Natural killer cell (primary cell): ENCODE results near the gene CCDC93. TPM values are rescaled to one million over a fixed set of nuclear protein-coding genes. Genes with fewer than 3 reads are reported as not detected.

Experiments
- ATAC-seq, 3 donors: fragments of 150-1000 bp in 2 of 3; fragments of 200-7000 bp in 1 of 3; cut with Tn5 transposase; 1 replicate in 1 of 3; 2 replicates in 2 of 3; pipeline ENCODE4 v1.10.0; 2021; ENCODE audit warnings: mild to moderate bottlenecking in 2 of 3, moderate library complexity in 2 of 3
- DNase-seq, 2 donors: peaks; one replicate each; pipeline versions ENCODE4 v3.0.0 to v3.0.0-alpha.2; 2013 to 2021; ENCODE audit warnings: mixed read lengths in 1 of 2
- H3K27ac ChIP-seq: one replicate; pipeline ENCODE4 v1.5.1; 2013; ENCODE audit warnings: mild to moderate bottlenecking, low read length
- H3K27me3 ChIP-seq: one replicate; pipeline ENCODE4 v1.6.1; 2013; ENCODE audit warnings: low read length; ENCODE audit not compliant: control insufficient read depth, insufficient read depth
- H3K36me3 ChIP-seq: one replicate; pipeline ENCODE4 v1.6.1; 2013; ENCODE audit warnings: low read length; ENCODE audit not compliant: control insufficient read depth, insufficient read depth
- H3K4me1 ChIP-seq: one replicate; pipeline ENCODE4 v1.6.1; 2013; ENCODE audit warnings: low read length; ENCODE audit not compliant: control insufficient read depth, insufficient read depth
- H3K4me3 ChIP-seq: one replicate; pipeline ENCODE4 v1.5.1; 2013; ENCODE audit warnings: low read length
- H3K9me3 ChIP-seq: one replicate; pipeline ENCODE4 v1.6.1; 2013; ENCODE audit warnings: low read length; ENCODE audit not compliant: control insufficient read depth, insufficient read depth
- H3K27ac Mint-ChIP-seq, 2 donors: one replicate each; pipeline ENCODE4 v1.8.0; 2022; ENCODE audit warnings: mild to moderate bottlenecking in 2 of 2, mixed read lengths in 2 of 2, moderate library complexity in 1 of 2
- H3K27me3 Mint-ChIP-seq, 2 donors: one replicate each; pipeline ENCODE4 v1.8.0; 2022; ENCODE audit warnings: low read depth in 2 of 2, mixed read lengths in 2 of 2
- H3K36me3 Mint-ChIP-seq: one replicate; pipeline ENCODE4 v1.8.0; 2022; ENCODE audit warnings: mixed read lengths
- H3K4me1 Mint-ChIP-seq, 2 donors: one replicate each; pipeline ENCODE4 v1.8.0; 2022; ENCODE audit warnings: mixed read lengths in 2 of 2
- H3K4me3 Mint-ChIP-seq: one replicate; pipeline ENCODE4 v1.8.0; 2022; ENCODE audit warnings: mild to moderate bottlenecking, moderate library complexity, mixed read lengths
- H3K9me3 Mint-ChIP-seq, 2 donors: one replicate each; pipeline ENCODE4 v1.8.0; 2022; ENCODE audit warnings: mixed read lengths in 2 of 2
- WGBS: methylation state at CpG from one replicate; pipeline ENCODE4 v1.1.7; 2013; ENCODE audit warnings: missing lambda C conversion rate; ENCODE audit not compliant: insufficient coverage; 5-methylcytosine and 5-hydroxymethylcytosine counted together
- intact Hi-C: fragments of 100-400 bp; cut with micrococcal nuclease; formaldehyde crosslinking; loops from one replicate; pipeline ENCODE4 v1.14.2; 2022
- total RNA-seq, 4 donors: library from RNA; stranded (reverse); fragments of 120-200 nt in 1 of 4; gene quantifications; one replicate each; pipeline versions ENCODE4 v1.2.3 to v1.2.4, GENCODE V29; 2013 to 2022
- TF ChIP-seq, protein P1 (sequence below): fragments of 200-600 bp; IDR thresholded peaks from one replicate; pipeline ENCODE4 v1.8.0; 2022; ENCODE audit warnings: antibody characterized with exemption

Gene CCDC93
- total RNA-seq, 3 donors from 2014 or later (not counting 1 experiment from before 2014, with no cell fraction given): 58.6 to 68.6 (median 67.4) TPM

GRCh38 chr2:117952701-117953100, 61.2 kb downstream of the CCDC93 start:
- Mint-ChIP-seq H3K36me3 (peaks cover 33% of the 10 kb centered on the region), H3K9me3 (no peaks in the 10 kb centered on the region), H3K27me3 (no peaks in the 10 kb centered on the region), H3K27ac (peak overlapping the region; percentile 34 to 38), H3K4me1 (peaks cover 0 to 8% of the 10 kb centered on the region in 2 donors), H3K4me3 (no peak overlapping the region)
- Histone ChIP-seq H3K27ac (no peak overlapping the region), H3K4me1 (no peaks in the 10 kb centered on the region), H3K4me3 (no peak overlapping the region), H3K27me3 (no peaks in the 10 kb centered on the region), H3K36me3 (peaks cover 80% of the 10 kb centered on the region), H3K9me3 (no peaks in the 10 kb centered on the region)
- no peak for ATAC-seq
- TF ChIP-seq, protein P1, sequence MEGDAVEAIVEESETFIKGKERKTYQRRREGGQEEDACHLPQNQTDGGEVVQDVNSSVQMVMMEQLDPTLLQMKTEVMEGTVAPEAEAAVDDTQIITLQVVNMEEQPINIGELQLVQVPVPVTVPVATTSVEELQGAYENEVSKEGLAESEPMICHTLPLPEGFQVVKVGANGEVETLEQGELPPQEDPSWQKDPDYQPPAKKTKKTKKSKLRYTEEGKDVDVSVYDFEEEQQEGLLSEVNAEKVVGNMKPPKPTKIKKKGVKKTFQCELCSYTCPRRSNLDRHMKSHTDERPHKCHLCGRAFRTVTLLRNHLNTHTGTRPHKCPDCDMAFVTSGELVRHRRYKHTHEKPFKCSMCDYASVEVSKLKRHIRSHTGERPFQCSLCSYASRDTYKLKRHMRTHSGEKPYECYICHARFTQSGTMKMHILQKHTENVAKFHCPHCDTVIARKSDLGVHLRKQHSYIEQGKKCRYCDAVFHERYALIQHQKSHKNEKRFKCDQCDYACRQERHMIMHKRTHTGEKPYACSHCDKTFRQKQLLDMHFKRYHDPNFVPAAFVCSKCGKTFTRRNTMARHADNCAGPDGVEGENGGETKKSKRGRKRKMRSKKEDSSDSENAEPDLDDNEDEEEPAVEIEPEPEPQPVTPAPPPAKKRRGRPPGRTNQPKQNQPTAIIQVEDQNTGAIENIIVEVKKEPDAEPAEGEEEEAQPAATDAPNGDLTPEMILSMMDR: no peak
- no peak for DNase-seq
- intact Hi-C loops: no loop called here

GRCh38 chr2:117952228-117952627, 61.6 kb downstream of the CCDC93 start:
- intact Hi-C loops: no loop called here
- 94% methylated on average over 4 of the region's 4 CpGs for WGBS
- Histone ChIP-seq H3K9me3 (no peaks in the 10 kb centered on the region), H3K36me3 (peaks cover 77% of the 10 kb centered on the region), H3K27ac (no peak overlapping the region), H3K4me1 (no peaks in the 10 kb centered on the region), H3K4me3 (no peak overlapping the region), H3K27me3 (no peaks in the 10 kb centered on the region)
- Mint-ChIP-seq H3K4me3 (no peak overlapping the region), H3K36me3 (peaks cover 33% of the 10 kb centered on the region), H3K27me3 (no peaks in the 10 kb centered on the region), H3K9me3 (no peaks in the 10 kb centered on the region), H3K4me1 (peaks cover 0 to 8% of the 10 kb centered on the region in 2 donors), H3K27ac (peak overlapping the region in 1 of 2 donors; percentile 34)
- ATAC-seq (no peak), DNase-seq (no peak)
- TF ChIP-seq, protein P1: no peak

DNA sequence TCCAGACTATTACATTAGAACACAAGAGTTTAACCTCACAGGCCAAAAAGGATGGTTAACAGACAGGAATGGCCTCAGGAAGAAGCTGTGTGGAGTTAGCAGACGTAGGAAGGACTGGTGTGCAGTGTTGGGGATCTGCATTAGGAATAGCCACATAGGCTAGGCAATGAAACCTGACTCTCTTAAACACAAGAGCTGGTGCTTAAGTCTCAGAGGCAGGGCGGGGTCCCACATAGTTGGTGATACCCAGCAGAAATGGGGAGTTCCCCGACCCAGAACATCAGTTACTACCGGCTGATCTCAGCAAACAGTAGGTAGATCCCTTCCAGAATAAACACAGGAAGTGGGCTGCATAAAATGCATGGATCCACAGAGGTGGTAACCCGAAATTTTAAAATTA, 64.1 kb downstream of the CCDC93 start:
- DNase-seq (no peak), ATAC-seq (no peak)
- H3K4me3 Mint-ChIP-seq: no peak overlapping the region
- Histone ChIP-seq H3K4me1 (no peaks in the 10 kb centered on the region), H3K36me3 (peaks cover 85% of the 10 kb centered on the region), H3K4me3 (no peak overlapping the region), H3K27me3 (no peaks in the 10 kb centered on the region), H3K27ac (no peak overlapping the region), H3K9me3 (no peaks in the 10 kb centered on the region)
- H3K36me3 Mint-ChIP-seq: peaks cover 45% of the 10 kb centered on the region
- no peak overlapping the region for H3K27ac Mint-ChIP-seq
- 85% methylated on average over 5 of the region's 5 CpGs for WGBS
- H3K4me1 Mint-ChIP-seq: peaks cover 0 to 6% of the 10 kb centered on the region in 2 donors
- intact Hi-C loops: no loop called here
- H3K27me3 Mint-ChIP-seq: no peaks in the 10 kb centered on the region
- TF ChIP-seq, protein P1: no peak
- no peaks in the 10 kb centered on the region for H3K9me3 Mint-ChIP-seq

GRCh38 chr2:117948615-117949014, 65.3 kb downstream of the CCDC93 start:
- Mint-ChIP-seq H3K9me3 (no peaks in the 10 kb centered on the region), H3K4me3 (no peak overlapping the region), H3K27ac (no peak overlapping the region), H3K36me3 (peaks cover 54% of the 10 kb centered on the region), H3K27me3 (no peaks in the 10 kb centered on the region), H3K4me1 (no peaks in the 10 kb centered on the region)
- Histone ChIP-seq H3K4me1 (no peaks in the 10 kb centered on the region), H3K27me3 (no peaks in the 10 kb centered on the region), H3K36me3 (peaks cover 85% of the 10 kb centered on the region), H3K4me3 (no peak overlapping the region), H3K9me3 (no peaks in the 10 kb centered on the region), H3K27ac (no peak overlapping the region)
- TF ChIP-seq, protein P1: no peak
- ATAC-seq (no peak), DNase-seq (no peak)
- intact Hi-C loops: no loop called here
- 100% methylated on average over 1 of the region's 1 CpG for WGBS
